ENCODE results near the gene HAUS7.

Gene HAUS7

GRCh38 chrX:153510383-153510782 is 40.0 kb upstream of the HAUS7 start:
- DNase-seq (ENCODE audit: low read depth in 1 of 2, low spot score in 1 of 2): no peak
- H3K27me3 ChIP-seq (ENCODE audit: insufficient read depth, poor library complexity, severe bottlenecking): no peaks in the 10 kb centered on the region
- H3K27ac ChIP-seq (replicated peaks): no peak overlapping the region
- no peak overlapping the region for H3K4me3 ChIP-seq (replicated peaks; ENCODE audit: insufficient read depth, low read length)
- TF ChIP-seq SPI1 (IDR thresholded peaks at IDR 0.05; ENCODE audit: borderline replicate concordance, low read depth) (no peak), CTCF (IDR thresholded peaks at IDR 0.05; ENCODE audit: insufficient read depth, low read length) (no peak), REST (IDR thresholded peaks at IDR 0.05; ENCODE audit: insufficient replicate concordance, low read depth) (no peak), GABPA (IDR thresholded peaks at IDR 0.05; ENCODE audit: low read depth) (no peak), POLR2AphosphoS5 (IDR thresholded peaks at IDR 0.05; ENCODE audit: low read depth) (no peak)

GRCh38 chrX:153509592-153509991 is 39.2 kb upstream of the HAUS7 start:
- H3K27me3 ChIP-seq (ENCODE audit: insufficient read depth, poor library complexity, severe bottlenecking): no peaks in the 10 kb centered on the region
- H3K27ac ChIP-seq (replicated peaks): no peak overlapping the region
- no peak for DNase-seq (ENCODE audit: low read depth in 1 of 2, low spot score in 1 of 2)
- H3K4me3 ChIP-seq (replicated peaks; ENCODE audit: insufficient read depth, low read length): no peak overlapping the region
- no peak for TF ChIP-seq GABPA (IDR thresholded peaks at IDR 0.05; ENCODE audit: low read depth)
- TF ChIP-seq POLR2AphosphoS5 (IDR thresholded peaks at IDR 0.05; ENCODE audit: low read depth): no peak
- no peak for TF ChIP-seq CTCF (IDR thresholded peaks at IDR 0.05; ENCODE audit: insufficient read depth, low read length)
- no peak for TF ChIP-seq SPI1 (IDR thresholded peaks at IDR 0.05; ENCODE audit: borderline replicate concordance, low read depth)
- no peak for TF ChIP-seq REST (IDR thresholded peaks at IDR 0.05; ENCODE audit: insufficient replicate concordance, low read depth)

- DNase-seq (ENCODE audit: low read depth in 1 of 2, low spot score in 1 of 2): peak; percentile 45 to 71
- H3K27me3 ChIP-seq (ENCODE audit: insufficient read depth, poor library complexity, severe bottlenecking): no peaks in the 10 kb centered on the region
- H3K27ac ChIP-seq (replicated peaks): no peak overlapping the region
- no peak overlapping the region for H3K4me3 ChIP-seq (replicated peaks; ENCODE audit: insufficient read depth, low read length)
- TF ChIP-seq POLR2AphosphoS5 (IDR thresholded peaks at IDR 0.05; ENCODE audit: low read depth) (no peak), CTCF (IDR thresholded peaks at IDR 0.05; ENCODE audit: insufficient read depth, low read length) (peak; percentile 8), SPI1 (IDR thresholded peaks at IDR 0.05; ENCODE audit: borderline replicate concordance, low read depth) (no peak)
Observed at GRCh38 chrX:153507484-153508178, 37.3 kb upstream of the HAUS7 start.

GRCh38 chrX:153505361-153505760 is 35.0 kb upstream of the HAUS7 start:
- H3K27ac ChIP-seq (replicated peaks): no peak overlapping the region
- no peak overlapping the region for H3K4me3 ChIP-seq (replicated peaks; ENCODE audit: insufficient read depth, low read length)
- no peaks in the 10 kb centered on the region for H3K27me3 ChIP-seq (ENCODE audit: insufficient read depth, poor library complexity, severe bottlenecking)
- no peak for DNase-seq (ENCODE audit: low read depth in 1 of 2, low spot score in 1 of 2)
- TF ChIP-seq SPI1 (IDR thresholded peaks at IDR 0.05; ENCODE audit: borderline replicate concordance, low read depth) (no peak), POLR2AphosphoS5 (IDR thresholded peaks at IDR 0.05; ENCODE audit: low read depth) (no peak), GABPA (IDR thresholded peaks at IDR 0.05; ENCODE audit: low read depth) (no peak), REST (IDR thresholded peaks at IDR 0.05; ENCODE audit: insufficient replicate concordance, low read depth) (no peak), CTCF (IDR thresholded peaks at IDR 0.05; ENCODE audit: insufficient read depth, low read length) (no peak)

Data from HL-60 (cell line).